NK-92 (cell line): ENCODE measurements around the gene PCOLCE2.

Experiments
- DNase-seq: peaks from one replicate; lab custom pipeline; 2025; ENCODE audit not compliant: unreplicated experiment; lab: John Stamatoyannopoulos, UW

Gene PCOLCE2, protein sequence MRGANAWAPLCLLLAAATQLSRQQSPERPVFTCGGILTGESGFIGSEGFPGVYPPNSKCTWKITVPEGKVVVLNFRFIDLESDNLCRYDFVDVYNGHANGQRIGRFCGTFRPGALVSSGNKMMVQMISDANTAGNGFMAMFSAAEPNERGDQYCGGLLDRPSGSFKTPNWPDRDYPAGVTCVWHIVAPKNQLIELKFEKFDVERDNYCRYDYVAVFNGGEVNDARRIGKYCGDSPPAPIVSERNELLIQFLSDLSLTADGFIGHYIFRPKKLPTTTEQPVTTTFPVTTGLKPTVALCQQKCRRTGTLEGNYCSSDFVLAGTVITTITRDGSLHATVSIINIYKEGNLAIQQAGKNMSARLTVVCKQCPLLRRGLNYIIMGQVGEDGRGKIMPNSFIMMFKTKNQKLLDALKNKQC

DNA sequence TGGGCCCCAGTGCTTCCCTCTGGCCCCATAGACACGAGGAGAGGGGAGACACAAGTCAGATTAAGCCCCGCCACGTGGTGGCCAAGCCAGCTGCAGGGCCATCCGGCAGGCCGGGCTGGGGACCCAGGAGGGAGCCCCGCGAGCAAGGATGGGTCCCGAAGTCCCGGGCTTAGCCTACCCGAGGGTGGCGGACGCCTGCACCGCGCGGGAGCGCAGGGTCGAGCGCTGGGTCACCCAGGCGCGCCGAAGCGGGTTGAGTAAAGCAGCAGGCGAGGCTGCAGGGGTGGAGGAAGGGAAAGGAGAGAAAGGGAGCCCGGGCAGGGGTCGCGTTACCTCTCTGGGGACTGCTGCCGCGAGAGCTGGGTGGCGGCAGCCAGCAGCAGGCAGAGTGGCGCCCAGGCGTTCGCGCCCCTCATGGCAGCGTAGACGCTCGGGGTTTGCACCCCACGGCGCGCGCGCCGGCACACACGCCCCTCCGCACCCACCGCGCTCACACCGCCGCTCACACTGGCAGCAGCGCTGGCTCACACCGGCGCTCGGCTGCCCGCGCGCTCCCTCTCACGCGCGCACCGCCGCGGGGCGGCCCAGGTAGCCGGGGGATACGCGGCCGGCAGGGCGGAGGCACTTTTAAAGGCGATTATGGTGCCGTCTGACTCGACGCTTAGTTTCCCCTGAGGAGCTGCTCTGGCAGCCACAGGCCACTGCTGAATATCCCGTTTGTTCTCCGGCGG lies at the start of gene PCOLCE2:
Gene PCOLCE2 (minus strand): TSS at position 603 of the 731 bp plus-strand sequence. CDS start 187 bp downstream, at position 416.
- no peak for DNase-seq

DNA sequence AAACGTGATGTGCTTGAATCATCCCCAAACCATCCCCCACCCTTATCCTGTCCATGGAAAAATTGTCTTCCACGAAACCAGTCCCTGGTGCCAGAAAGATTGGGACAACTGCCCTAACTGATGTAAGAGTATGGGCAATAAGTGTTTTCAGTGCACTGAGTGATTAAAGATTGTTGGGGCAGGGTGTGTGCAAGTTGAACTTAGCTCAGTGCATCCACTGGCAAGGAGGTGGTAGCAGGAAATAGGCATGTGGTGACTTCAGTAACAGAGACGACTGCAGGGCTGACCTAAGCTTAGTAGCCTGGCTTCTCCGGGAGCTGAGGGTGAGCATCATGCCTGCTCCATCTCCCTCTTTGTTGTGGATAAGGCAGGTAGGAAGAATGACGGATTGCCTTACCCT lies 47.1 kb upstream of the PCOLCE2 start:
- no peak for DNase-seq

DNA sequence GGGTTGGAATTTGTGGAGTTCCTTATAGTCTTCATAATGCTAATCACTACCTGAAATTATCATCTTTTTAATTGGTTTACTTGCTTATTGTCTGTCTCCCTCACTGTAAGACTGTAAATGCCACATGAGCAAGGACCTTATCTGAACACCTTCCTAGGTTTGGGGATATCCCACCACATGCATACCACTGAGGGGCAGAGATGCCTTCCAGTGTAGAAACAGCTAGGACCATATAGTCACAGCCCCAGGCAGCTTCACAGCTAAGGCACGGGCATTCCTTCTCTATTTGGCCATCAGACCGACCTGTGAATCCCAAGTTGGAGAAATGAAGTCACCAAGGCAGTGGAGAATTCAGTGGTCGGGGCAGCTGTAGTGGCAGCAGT lies 46.0 kb upstream of the PCOLCE2 start:
- DNase-seq, result no peak

DNA sequence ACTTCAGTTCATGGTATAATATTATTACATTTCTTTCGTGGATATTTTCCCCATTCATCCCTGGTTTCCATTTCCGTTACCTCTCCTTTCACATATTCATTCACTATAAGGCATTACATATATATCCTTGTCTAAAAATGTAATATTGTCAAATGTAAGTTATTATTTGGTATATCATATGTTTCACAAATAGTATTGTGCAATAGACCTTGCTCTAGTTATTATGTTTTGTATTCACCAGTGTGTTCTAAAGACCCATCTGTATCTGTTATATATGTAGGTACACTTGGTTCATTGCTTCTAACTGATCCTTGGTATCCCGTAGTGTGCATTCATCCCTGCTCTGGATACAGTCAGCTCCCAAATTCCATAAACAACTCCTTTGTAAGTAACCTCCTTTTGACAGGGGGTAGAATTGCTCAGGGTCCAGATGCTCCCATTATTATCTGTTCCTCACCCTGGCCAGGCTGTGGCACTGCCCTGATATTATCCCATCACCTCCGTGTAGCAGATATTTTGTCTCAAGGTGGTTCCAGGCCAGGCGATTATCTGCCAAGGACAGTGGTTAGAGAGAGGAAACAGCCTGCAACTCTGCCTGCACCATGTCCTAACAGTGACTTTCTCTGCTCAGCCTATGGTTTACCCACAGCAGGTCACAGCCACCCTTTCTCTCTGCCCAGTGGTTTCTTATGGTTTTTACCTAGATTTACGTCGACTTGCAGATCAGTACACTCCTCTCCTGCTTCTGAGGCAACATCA lies 45.4 kb upstream of the PCOLCE2 start:
- DNase-seq, result no peak

DNA sequence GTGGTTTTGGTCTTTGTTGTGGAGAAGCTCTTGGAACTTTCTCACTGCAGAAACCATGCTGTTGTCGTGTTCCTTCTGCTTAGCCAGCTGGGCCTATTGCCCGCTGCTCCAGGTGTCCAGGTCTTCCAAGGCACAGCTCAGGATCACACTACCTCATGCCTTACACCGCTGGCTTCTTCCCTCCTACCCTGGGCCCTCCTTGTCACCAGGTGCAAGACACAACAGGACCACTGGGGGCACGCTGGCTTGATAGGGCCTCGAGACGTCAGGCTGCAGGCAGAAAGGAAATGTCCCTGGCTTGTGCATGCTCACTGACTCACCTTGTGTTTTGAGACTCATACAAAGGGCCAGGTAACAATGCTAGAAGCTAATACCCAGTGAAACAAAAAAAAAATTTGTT lies 42.3 kb upstream of the PCOLCE2 start:
- DNase-seq, result no peak

DNA sequence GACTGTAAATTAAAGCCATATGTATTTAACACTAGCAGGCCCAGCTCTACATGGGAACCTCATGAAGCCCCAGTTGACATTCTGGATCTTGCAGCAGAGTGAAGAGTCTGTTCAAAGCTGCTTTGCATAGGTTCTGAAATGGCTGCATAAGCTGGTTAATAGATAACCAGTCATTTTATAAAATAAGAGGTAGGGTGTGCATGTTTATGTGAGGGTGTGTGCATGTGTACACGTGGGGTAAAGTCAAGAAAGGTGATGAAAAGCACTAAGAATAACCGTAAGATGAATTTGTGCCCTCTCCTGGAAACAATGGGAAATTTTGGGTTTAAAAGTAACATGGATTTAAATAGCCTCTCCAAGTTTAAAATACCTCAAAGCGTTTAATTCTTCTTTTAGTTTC lies 41.6 kb upstream of the PCOLCE2 start:
- no peak for DNase-seq

DNA sequence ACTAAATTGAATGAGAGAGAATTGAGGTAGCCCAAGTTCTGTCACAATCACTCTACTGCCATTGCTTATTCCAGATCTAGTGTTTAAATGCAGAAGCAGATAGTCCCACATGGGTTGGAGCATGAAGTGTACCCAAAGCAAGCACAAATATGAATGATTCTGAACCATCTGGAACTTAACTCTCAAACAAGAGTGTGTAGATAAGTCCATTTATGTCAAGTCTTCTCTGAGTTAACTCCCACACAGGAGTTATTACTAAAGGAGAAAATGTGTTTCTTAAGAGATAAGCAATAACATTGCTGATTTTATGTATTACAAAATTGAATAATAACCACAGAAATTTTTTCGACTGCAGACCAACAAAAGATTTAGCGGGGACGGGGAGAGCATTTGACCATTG lies 41.0 kb upstream of the PCOLCE2 start:
- DNase-seq, result no peak

DNA sequence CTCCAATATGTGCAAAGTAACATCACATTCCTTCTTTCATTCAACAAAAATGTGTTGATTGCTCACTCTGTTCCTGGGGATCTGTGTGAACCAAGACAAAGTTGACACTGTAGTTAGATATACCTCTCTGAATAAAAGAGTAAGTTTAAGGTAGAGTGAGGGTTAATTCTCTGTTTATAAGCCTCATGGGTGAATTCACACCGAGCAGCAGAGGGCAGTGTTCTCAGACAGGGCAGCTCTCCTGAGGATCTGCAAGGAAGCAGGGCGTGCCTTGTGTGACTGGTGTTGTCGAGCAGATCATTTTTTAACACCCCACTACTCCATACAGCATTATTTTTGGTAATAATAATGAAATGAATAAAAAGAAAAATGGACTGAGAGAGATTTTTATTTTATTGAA lies 40.2 kb upstream of the PCOLCE2 start:
- no peak for DNase-seq

DNA sequence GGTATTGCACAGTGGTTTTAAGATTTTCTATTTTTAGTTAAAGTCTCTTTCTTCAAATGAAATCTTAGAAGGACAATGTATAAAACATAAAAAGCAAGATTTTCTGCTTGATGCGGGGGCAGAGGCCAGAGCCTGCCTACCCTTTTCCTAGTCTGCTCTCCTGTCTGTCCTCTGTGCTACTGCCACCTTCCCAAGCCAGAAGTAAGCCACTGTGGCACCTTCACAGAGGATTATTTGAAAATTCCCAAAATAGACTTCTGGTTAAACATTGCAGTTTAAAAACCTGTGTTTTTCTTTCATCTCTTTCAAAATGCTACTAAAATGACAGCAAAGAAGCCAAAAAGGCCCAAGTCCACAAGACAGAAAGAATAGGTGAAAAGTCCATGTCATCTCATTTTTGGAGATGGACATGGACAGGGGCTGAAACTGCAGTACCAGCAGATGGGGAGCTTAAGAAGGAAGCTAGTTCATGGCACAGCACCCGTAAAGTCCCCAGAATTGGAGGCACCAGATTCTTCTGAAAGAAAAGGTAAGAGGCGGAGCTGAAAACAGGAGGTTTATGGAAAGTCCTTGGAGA lies 37.6 kb upstream of the PCOLCE2 start:
- no peak for DNase-seq

DNA sequence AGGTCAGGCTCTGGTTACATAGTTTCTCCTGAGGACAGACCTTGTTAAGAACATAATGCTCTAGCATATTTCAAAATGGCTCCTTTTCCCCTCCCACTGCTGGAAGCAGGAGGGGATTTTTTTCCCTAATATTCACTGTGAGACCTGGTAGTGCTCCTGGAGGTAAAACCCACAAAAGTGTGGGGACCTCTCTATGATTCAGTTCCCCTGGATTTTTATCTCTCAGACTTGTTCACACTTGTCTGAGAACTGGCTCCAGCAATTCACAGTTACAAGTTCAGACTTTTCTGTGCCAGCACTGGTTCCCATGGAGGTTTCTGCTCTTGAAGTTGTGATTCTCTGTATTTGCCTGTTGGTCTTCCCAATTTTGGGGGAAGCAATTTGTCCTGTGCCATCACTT lies 36.3 kb upstream of the PCOLCE2 start:
- no peak for DNase-seq

DNA sequence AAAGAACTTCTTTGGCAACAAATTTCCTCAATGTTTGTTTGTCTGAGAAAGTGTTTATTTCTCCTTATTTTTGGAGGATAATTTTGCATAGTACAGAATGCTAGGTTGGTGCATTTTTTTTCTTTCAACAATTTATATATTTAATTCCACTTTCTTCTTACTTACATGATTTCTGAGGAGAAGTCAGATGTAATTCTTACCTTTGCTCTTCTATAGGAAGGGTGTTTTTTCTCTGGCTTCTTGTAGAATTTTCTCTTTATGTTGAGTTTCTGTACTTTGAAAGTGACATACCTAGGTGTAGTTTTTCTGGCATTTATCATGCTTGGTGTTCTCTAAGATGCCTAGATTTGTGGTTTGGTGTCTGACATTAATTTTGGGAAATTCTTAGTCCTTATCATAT lies 34.8 kb upstream of the PCOLCE2 start:
- DNase-seq, result no peak

DNA sequence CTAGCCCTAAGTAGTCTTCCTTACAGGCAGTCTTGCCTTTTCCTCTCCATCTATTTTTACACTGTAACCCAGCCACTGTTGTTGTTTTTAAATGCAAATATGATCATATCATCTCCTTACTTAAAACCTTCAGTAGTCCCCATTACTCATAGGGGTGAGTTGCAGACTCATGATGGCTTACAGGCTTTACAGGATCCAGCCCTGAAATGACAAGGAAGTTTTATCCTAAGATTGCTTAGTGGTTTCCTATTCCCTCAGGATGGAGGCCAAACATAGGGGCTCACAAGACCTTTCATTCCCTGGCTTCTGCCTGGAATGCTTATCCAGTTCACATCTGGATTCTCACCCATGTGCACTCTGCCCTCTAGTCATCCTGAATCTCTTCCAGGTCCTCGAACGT lies 27.7 kb upstream of the PCOLCE2 start:
- no peak for DNase-seq

DNA sequence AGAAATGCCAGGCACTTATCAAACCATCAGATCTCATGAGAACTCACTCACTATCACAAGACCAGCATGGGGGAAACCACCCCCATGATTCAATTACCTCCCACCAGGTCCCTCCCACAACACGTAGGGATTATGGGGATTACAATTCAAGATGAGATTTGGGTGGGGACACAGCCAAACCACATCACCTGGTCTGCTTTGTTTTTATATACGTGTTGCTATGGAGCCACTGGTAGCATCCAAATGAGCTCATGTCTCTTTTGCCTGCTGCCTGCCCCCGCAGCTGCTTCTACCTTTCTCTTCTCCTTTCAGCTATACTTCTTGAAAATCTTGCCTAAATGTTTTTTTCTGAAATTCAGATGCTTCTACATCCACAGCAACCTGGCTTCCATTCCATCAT lies 26.8 kb upstream of the PCOLCE2 start:
- no peak for DNase-seq

DNA sequence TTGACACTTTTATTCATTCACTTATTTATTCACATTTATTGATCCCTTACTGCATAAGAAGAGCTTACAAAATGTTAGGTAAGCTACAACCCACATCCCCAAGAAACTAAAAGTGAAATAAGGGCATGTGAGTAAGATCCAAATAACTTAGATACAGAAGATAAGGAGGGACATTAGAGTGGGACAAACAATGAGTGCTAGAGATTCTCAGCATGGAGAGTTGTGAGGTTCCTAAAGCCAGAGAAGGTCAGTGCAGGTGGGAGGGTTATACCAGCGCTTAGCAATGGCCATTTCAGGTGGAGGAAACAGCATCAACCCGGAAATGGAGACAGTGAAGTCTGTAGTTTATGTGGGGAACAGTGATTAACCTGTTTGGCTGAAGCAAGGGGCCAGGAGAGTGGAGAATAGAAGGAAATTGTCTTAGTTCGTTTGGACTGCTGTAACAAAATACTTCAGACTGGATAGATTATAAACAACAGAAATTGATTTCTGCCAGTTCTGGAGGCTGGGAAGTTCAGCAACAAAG lies 25.5 kb upstream of the PCOLCE2 start:
- no peak for DNase-seq

DNA sequence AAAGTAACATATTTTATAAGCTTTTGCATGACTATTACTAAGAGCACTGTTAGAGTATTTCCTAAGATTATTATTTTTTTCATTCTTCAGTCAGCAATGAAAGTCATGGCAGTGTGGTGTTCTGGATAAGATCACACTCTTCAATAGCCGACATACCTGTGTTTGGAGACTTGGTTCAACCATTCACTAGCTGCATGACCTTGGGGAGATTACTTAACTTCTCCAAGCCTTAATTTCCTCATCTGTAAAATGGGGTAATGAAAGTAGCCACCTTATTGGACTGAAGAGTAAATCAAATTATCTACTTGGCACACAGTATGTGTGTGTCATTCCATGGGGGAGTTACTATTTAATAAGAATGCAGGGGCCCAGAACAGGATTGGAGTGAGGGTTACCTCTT lies 24.5 kb upstream of the PCOLCE2 start:
- no peak for DNase-seq

DNA sequence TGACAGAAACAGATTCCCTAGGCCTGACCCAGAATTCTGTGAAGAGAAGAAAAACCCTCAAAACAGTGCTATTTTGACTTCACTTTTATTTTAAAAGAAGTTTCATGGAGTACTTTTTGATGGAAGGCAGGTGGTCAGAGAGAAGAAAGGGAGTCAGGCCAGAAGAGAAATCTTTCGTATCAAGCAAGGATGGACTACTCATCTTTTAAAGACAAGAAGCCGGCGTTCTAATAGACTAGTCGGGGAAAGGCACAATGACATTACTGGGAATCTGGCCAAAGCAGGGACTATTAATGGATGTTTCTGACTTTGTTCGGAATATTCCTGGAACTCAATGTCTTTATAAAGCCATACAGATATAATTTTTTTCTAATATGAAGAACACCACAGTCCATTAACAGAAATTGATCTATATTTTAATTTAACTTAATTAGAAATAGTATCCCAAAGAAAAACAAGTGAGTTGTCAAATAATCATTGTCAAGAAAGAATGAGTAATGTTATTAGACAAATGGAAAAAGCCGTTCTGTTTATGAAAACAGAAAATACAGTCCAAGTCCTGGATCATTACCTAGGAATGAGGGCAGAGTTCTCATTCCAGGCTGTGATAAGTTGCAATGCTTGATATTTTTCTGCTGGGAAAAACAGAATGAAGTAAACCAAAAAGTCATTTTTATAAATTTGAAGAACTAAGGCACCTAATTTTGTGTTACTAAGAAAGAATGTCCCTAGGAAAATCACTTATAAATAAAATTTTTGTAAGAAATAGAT lies 23.7 kb upstream of the PCOLCE2 start:
- DNase-seq, result no peak

DNA sequence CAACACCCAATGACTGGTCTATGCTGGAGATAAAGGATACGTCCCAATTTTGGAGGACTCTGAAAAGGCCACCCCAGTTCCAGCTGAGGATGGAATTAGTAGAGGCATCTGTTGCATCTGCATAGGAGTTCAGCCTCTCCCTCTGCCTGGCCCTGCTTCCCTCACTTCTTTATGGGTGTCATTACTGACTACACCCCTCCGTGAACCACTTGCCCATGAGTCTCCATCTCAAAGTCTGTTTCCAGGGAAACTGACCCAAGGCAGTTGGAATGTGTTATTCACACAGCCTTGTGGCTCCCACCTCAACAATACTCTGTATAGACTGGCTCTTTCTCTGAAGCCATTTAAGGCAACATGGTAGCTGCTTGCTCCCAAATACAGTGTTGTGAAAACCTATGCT lies 21.4 kb upstream of the PCOLCE2 start:
- no peak for DNase-seq

DNA sequence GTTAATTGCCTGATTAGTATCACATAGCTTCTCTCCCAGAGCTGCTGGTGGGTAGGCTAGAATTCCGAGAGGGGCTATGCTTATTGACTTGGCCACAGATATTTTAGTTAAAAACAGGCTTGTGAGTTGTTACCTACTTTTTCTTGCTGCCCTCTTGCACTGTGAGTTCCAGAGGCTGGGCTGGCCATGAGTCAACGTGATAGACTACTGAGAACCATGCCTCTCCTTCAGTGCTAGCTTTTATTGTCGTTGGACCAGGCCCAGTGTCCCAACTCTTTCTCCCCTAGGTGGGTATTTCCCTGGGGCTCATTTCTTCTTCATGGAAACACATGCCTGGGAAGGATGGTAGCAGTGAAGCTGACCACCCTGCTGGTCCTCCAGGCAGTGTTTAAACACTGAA lies 20.4 kb upstream of the PCOLCE2 start:
- no peak for DNase-seq

DNA sequence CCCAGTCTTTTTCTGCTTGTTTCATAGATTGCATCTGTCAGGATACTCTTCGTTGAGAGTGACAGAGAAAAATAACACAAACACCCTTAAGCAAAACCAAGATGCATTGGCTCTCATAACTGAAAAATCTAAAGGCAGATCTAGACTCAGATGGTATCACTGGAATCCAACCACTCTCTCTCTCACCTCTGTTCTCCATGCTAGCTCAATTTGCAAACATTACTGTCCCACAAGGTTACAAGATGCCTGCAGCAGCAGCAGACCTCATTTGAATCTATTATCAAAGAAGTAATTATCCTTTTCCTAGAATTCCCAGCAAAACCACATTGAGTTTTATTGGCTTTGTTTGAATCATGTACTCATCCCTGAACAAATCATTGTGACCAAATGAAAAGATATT lies 19.1 kb upstream of the PCOLCE2 start:
- no peak for DNase-seq

DNA sequence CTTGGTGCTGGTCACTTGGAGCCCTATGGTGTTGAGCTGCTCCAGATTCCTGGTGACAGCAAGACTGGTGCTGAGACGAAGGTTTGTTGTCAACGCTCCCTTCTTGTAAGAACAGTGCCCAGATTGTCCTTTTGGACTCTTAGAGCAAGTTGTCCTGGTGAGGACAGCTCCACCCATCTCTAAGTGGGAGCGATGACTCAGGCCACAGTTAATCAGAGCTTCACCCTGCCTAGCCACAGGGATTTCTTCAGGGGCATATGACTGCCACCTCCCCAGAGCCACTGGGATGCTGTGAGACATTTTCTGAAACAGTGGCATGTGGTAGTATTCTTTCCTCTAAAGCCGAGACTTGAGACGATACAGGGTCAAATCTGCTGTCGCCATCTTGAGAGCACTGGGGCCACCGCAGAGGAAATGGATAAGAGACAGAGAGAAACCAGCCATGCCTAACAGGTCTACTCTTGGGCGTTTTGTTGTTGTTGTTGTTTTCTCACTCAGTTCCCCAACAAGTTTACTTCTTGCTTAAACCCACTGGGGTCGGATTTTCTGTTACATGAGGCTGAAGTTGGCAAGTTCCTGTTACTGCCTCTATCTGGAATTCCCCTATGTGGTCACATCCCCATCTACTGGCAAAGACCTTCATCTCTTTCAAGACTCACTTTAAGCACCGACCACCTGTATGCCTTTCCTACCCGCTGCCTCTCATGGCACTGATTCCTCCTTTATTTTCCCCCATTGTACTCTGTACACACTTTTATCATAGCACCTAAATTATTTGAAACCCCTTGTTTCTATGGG lies 16.0 kb upstream of the PCOLCE2 start:
- no peak for DNase-seq
